Omental fat pad (tissue), 4 donors: ENCODE results near the gene TNS1. TPM values are rescaled to one million over a fixed set of nuclear protein-coding genes. Genes with fewer than 3 reads are reported as not detected.
A peak's percentile ranks its signal among the peaks of the same experiment; 100 is the strongest.

Experiments used
- ATAC-seq: fragments of 150-250 bp; one replicate; pipeline ENCODE4 v1.9.1; 2016; ENCODE audit warnings: mild to moderate bottlenecking, moderate library complexity; ENCODE audit not compliant: low FRiP score
- DNase-seq: peaks from one replicate; pipeline ENCODE4 v3.0.0-alpha.2; 2019; ENCODE audit warnings: low spot score
- CTCF ChIP-seq, 3 donors: fragments of 450-650 bp; IDR thresholded peaks; one replicate each; pipeline ENCODE4 v1.5.1; 2016 to 2017; ENCODE audit warnings: antibody characterized with exemption in 3 of 3, mild to moderate bottlenecking in 3 of 3, moderate library complexity in 2 of 3
- total RNA-seq, 4 donors: library from RNA; depleted of rRNA; stranded (reverse); fragments of >200 nt; gene quantifications; one replicate each; pipeline ENCODE4 v1.1.0, GENCODE V29; 2016

The TNS1 gene
- total RNA-seq, 4 donors from 2014 or later: 135 to 453 (median 361) TPM

DNA sequence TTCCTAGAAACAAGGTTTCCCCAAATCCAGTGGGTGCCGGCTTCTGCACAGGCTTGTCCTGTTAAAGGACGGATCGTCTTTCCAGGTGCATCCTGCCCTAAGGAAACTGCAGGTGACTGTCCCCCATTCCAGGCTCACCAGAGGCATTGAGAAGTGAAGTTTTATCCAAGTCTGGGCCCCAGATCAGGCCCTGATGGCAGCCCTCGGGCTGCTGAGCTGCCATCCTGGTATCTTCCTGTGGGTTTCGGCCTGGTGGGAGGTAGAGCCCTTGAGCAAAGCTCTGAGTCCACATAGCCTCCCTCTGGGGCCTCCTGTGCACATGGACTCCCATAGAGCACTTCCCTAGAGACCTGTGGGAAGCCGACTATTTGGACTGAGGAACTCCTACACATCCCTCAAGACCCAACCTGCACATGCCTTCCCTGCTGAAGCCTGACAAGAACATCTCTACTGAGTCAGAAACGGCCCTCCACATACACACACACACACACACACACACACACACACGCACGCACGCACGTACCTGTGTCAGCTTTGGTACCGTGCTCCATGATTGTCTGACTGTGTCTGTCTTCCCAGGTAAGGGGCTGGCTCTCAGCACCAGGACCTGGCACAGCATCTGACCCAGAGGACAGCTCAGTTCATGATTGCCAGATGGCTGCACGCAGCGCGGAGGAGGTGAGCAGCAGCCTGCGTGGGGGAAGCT, 16.4 kb downstream of the TNS1 start:
- no peak for TF ChIP-seq CTCF (IDR thresholded peaks at IDR 0.05)
- ATAC-seq (no peak), DNase-seq (no peak)

GRCh38 chr2:217983276-217984233, 19.2 kb downstream of the TNS1 start:
- DNase-seq (no peak), ATAC-seq (no peak)
- no peak for TF ChIP-seq CTCF (IDR thresholded peaks at IDR 0.05)

- TF ChIP-seq CTCF (IDR thresholded peaks at IDR 0.05): no peak
- no peak for ATAC-seq
- DNase-seq: no peak
These were observed 20.8 kb downstream of the TNS1 start for GRCh38 chr2:217981971-217982370.

GRCh38 chr2:217981084-217981730, 21.6 kb downstream of the TNS1 start:
- ATAC-seq: no peak
- DNase-seq: no peak
- TF ChIP-seq CTCF (IDR thresholded peaks at IDR 0.05): no peak

- ATAC-seq (no peak), DNase-seq (no peak)
- TF ChIP-seq CTCF (IDR thresholded peaks at IDR 0.05): no peak
These were observed 22.2 kb downstream of the TNS1 start for GRCh38 chr2:217980591-217980990.

DNA sequence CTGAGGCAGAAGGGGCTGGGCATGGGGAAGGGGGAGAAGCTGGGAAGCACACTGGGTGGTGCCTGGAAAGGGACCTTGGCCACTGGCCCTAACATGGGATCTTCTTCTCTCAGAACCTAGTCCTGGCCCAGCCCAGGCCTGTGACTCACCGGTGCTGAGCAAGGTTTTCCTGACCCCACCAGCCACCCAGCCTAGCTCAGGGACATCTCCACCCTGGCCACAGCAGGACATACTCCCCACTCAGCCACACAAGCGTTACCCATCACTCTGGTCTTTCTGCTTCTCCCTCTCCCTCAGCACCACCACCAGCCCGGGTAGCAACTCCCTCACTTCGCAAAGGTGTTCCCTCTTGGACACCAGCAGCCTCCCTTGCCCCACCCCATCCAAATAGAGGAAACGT, 22.8 kb downstream of the TNS1 start:
- no peak for TF ChIP-seq CTCF (IDR thresholded peaks at IDR 0.05)
- ATAC-seq (peak; percentile 31), DNase-seq (no peak)
